ENCODE data around the gene DCP1B.

- TF ChIP-seq EZH2phosphoT487 (IDR thresholded peaks at IDR 0.05; ENCODE audit: insufficient read depth, low read depth): no peak
- no peak for TF ChIP-seq EZH2 (IDR thresholded peaks at IDR 0.05; ENCODE audit: insufficient read depth, poor library complexity, severe bottlenecking)
These were observed 55.4 kb downstream of the DCP1B start for GRCh38 chr12:1948883-1949282.
